GM23338 (cell line): ENCODE results near the gene SRPX. TPM values are rescaled to one million over a fixed set of nuclear protein-coding genes. Genes with fewer than 3 reads are reported as not detected.

Experiments used
- ATAC-seq: fragments of 200-7000 bp; cut with Tn5 transposase; 3 replicates; pipeline ENCODE4 v1.9.1; 2020
- DNase-seq: peaks from one replicate; pipeline ENCODE4 v3.0.0-alpha.2; 2015; ENCODE audit warnings: low spot score
- H2AFZ ChIP-seq: fragments of 200-600 bp; sonication (generic); 2 replicates; pipeline ENCODE4 v1.8.0; 2016; ENCODE audit warnings: antibody characterized with exemption, mild to moderate bottlenecking, moderate library complexity
- H3F3A ChIP-seq: fragments of 200-600 bp; sonication (generic); replicated peaks from 2 replicates; pipeline ENCODE4 v1.8.0; 2017; ENCODE audit warnings: antibody characterized with exemption, mixed run types, low read depth
- H3K27ac ChIP-seq: fragments of 200-600 bp; sonication (generic); 2 replicates; pipeline ENCODE4 v1.6.1; 2016; ENCODE audit warnings: low read depth
- H3K27me3 ChIP-seq: fragments of 200-600 bp; sonication (generic); 2 replicates; pipeline ENCODE4 v1.8.0; 2016; ENCODE audit warnings: mild to moderate bottlenecking, mixed run types, moderate library complexity; ENCODE audit not compliant: insufficient read depth
- H3K36me3 ChIP-seq: fragments of 200-600 bp; sonication (generic); 2 replicates; pipeline ENCODE4 v1.8.0; 2016; ENCODE audit warnings: mild to moderate bottlenecking; ENCODE audit not compliant: insufficient read depth
- H3K4me1 ChIP-seq: fragments of 200-600 bp; sonication (generic); 2 replicates; pipeline ENCODE4 v1.8.0; 2016; ENCODE audit warnings: mild to moderate bottlenecking, moderate library complexity; ENCODE audit not compliant: insufficient read depth
- H3K4me2 ChIP-seq: fragments of 200-600 bp; sonication (generic); 2 replicates; pipeline ENCODE4 v1.7.1; 2017; ENCODE audit warnings: mixed run types
- H3K4me3 ChIP-seq: fragments of 200-600 bp; sonication (generic); 2 replicates; pipeline ENCODE4 v1.6.1; 2016; ENCODE audit warnings: mixed run types
- H3K79me2 ChIP-seq: fragments of 200-600 bp; sonication (generic); replicated peaks from 2 replicates; pipeline ENCODE4 v1.8.0; 2017; ENCODE audit warnings: mild to moderate bottlenecking; ENCODE audit not compliant: insufficient read depth
- H3K9me2 ChIP-seq: fragments of 200-600 bp; sonication (generic); 2 replicates; pipeline ENCODE4 v1.8.0; 2017; ENCODE audit not compliant: insufficient read depth
- H4K20me1 ChIP-seq: fragments of 200-600 bp; sonication (generic); replicated peaks from 2 replicates; pipeline ENCODE4 v1.8.0; 2017; ENCODE audit warnings: mild to moderate bottlenecking; ENCODE audit not compliant: insufficient read depth
- H3K27ac Mint-ChIP-seq: 2 replicates; pipeline ENCODE4 v1.8.0; 2020; ENCODE audit warnings: inconsistent platforms, mild to moderate bottlenecking, moderate library complexity, mixed read lengths
- H3K27me3 Mint-ChIP-seq: 3 replicates; pipeline ENCODE4 v1.8.0; 2022; ENCODE audit warnings: low read depth, mild to moderate bottlenecking, moderate library complexity, mixed read lengths, inconsistent platforms; ENCODE audit not compliant: insufficient read depth, poor library complexity
- H3K36me3 Mint-ChIP-seq: 3 replicates; pipeline ENCODE4 v1.8.0; 2021; ENCODE audit warnings: low read depth, mild to moderate bottlenecking, inconsistent platforms, moderate library complexity, mixed read lengths
- H3K4me1 Mint-ChIP-seq: 3 replicates; pipeline ENCODE4 v1.8.0; 2020; ENCODE audit warnings: mild to moderate bottlenecking, inconsistent platforms, mixed read lengths
- H3K4me3 Mint-ChIP-seq: 3 replicates; pipeline ENCODE4 v1.8.0; 2021; ENCODE audit warnings: moderate library complexity, mild to moderate bottlenecking, inconsistent platforms, mixed read lengths
- H3K9me3 Mint-ChIP-seq: 3 replicates; pipeline ENCODE4 v1.8.0; 2020; ENCODE audit warnings: moderate library complexity, mild to moderate bottlenecking, inconsistent platforms, mixed read lengths
- CREB1 ChIP-seq: fragments of 250-450 bp; sonication (Bioruptor Pico); IDR thresholded peaks from 2 replicates; pipeline ENCODE4 v1.5.0; 2020; ENCODE audit warnings: low read depth, mild to moderate bottlenecking, moderate library complexity
- EZH2 ChIP-seq: fragments of 200-600 bp; sonication (generic); IDR thresholded peaks from one replicate; pipeline ENCODE4 v1.8.0; 2017; ENCODE audit warnings: antibody characterized with exemption, mild to moderate bottlenecking, low read depth; ENCODE audit not compliant: unreplicated experiment
- EZH2phosphoT487 ChIP-seq: fragments of 200-600 bp; sonication (generic); IDR thresholded peaks from one replicate; pipeline ENCODE4 v1.8.1; 2018; ENCODE audit warnings: antibody characterized with exemption; ENCODE audit not compliant: unreplicated experiment
- JUNB ChIP-seq: IDR thresholded peaks from one replicate; pipeline ENCODE4 v1.6.1; 2016; ENCODE audit warnings: antibody characterized with exemption; ENCODE audit not compliant: unreplicated experiment
- NANOG ChIP-seq: IDR thresholded peaks from 2 replicates; pipeline ENCODE4 v1.6.1; 2016; ENCODE audit warnings: antibody characterized with exemption, borderline replicate concordance
- POLR2AphosphoS5 ChIP-seq: IDR thresholded peaks from 2 replicates; pipeline ENCODE4 v1.6.1; 2016; ENCODE audit warnings: antibody characterized with exemption, low read depth
- STAT1 ChIP-seq: IDR thresholded peaks from one replicate; pipeline ENCODE4 v1.6.1; 2016; ENCODE audit warnings: antibody characterized with exemption; ENCODE audit not compliant: unreplicated experiment
- ZNF114 ChIP-seq: fragments of 250-450 bp; sonication (Bioruptor Pico); IDR thresholded peaks from 2 replicates; pipeline ENCODE4 v1.5.0; 2020; ENCODE audit warnings: mild to moderate bottlenecking, moderate library complexity
- ZNF331 ChIP-seq: fragments of 250-450 bp; sonication (Bioruptor Pico); IDR thresholded peaks from 2 replicates; pipeline ENCODE4 v1.5.0; 2020; ENCODE audit warnings: low read depth, mild to moderate bottlenecking, moderate library complexity
- polyA plus RNA-seq: library from polyadenylated mRNA; unstranded; fragments of >200 nt; fragmentation: Nextera tagmentation; extraction: Ambion mirVana; gene quantifications from 2 replicates; pipeline ENCODE4 v1.2.1, GENCODE V29; 2016
- total RNA-seq: library from RNA; depleted of rRNA; stranded (reverse); fragments of >200 nt; shearing (Covaris generic); gene quantifications from 2 replicates; pipeline ENCODE4 v1.2.3, GENCODE V29; 2014
- TF ChIP-seq, protein P1 (sequence below), 2 experiments: fragments of 200-600 bp in 1 of 2; sonication (generic) in 1 of 2; conservative IDR thresholded peaks; 2 replicates each; pipeline versions ENCODE4 v1.5.1 to v1.6.1; 2016 to 2017; ENCODE audit warnings: antibody characterized with exemption in 2 of 2, low read depth in 2 of 2, mild to moderate bottlenecking in 2 of 2, moderate library complexity in 1 of 2
- TF ChIP-seq, protein P2 (sequence below): IDR thresholded peaks from one replicate; pipeline ENCODE4 v1.6.1; 2018; ENCODE audit warnings: antibody characterized with exemption; ENCODE audit not compliant: unreplicated experiment
- TF ChIP-seq, protein P3 (sequence below): IDR thresholded peaks from 2 replicates; pipeline ENCODE4 v1.6.1; 2016; ENCODE audit warnings: antibody characterized with exemption

Gene SRPX
- total and polyA plus RNA-seq, 2 experiments from 2014 or later = 14.3 to 16.9 TPM

DNA sequence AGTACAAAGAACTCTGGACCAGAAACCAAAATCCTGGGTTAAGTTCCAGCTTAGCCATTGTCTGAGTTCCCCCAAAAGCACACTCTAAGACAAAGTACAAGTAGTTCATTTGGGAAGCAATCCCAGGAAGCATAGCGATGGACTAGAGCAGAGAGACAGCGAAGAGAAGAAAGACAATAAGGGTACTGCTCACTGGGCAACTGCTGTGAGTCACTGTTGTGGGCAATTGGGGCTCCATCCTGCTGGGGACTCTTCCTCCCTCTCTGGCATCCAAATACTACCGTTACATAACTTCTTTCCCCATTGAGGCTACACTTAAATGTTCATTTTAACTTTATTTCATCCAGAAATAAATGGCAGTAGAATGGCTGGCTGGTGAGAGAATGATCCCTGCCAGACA is 14.1 kb downstream of the SRPX start (continued):
- TF ChIP-seq ZNF114 = no peak
- TF ChIP-seq JUNB = no peak
- TF ChIP-seq, protein P1, sequence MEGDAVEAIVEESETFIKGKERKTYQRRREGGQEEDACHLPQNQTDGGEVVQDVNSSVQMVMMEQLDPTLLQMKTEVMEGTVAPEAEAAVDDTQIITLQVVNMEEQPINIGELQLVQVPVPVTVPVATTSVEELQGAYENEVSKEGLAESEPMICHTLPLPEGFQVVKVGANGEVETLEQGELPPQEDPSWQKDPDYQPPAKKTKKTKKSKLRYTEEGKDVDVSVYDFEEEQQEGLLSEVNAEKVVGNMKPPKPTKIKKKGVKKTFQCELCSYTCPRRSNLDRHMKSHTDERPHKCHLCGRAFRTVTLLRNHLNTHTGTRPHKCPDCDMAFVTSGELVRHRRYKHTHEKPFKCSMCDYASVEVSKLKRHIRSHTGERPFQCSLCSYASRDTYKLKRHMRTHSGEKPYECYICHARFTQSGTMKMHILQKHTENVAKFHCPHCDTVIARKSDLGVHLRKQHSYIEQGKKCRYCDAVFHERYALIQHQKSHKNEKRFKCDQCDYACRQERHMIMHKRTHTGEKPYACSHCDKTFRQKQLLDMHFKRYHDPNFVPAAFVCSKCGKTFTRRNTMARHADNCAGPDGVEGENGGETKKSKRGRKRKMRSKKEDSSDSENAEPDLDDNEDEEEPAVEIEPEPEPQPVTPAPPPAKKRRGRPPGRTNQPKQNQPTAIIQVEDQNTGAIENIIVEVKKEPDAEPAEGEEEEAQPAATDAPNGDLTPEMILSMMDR (conservative IDR thresholded peaks at IDR 0.05; ENCODE audit: low read depth in 2 of 2) = no peak

DNA sequence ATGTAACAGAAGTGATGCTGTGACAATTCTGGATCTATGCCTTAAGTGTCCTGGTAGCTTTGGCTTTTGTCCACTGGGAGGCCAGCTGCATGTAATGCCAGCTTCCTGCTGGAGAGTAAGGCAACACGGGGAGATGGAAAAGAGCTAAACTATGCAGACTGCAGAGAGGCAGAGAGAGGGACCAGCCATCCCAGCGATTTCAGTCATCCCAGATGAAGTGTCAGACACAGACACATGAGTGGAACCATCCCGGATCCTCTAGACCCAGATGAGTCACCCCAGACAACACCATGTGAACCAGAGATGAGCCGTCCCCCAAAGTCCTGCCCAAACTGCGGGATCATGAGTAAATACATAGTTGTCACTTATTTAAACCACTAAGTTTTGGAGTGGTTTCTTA is 14.6 kb downstream of the SRPX start:
- Histone ChIP-seq H2AFZ (no peak overlapping the region), H3K9me2 (no peaks in the 10 kb centered on the region), H3K79me2 (no peaks in the 10 kb centered on the region), H3K36me3 (no peaks in the 10 kb centered on the region), H3F3A (no peaks in the 10 kb centered on the region), H3K27me3 (no peaks in the 10 kb centered on the region), H3K4me1 (no peaks in the 10 kb centered on the region; the same call in 1 of the 2 replicates), H4K20me1 (no peaks in the 10 kb centered on the region), H3K27ac (no peak overlapping the region), H3K4me3 (no peak overlapping the region), H3K4me2 (no peak overlapping the region)
- H3K36me3 Mint-ChIP-seq = no peaks in the 10 kb centered on the region
- peaks cover 9% of the 10 kb centered on the region; the same call in 2 of the 3 replicates for H3K4me1 Mint-ChIP-seq
- no peaks in the 10 kb centered on the region for H3K27me3 Mint-ChIP-seq
- ATAC-seq (no peak), DNase-seq (no peak)
- H3K9me3 Mint-ChIP-seq = 0 out of 3 replicates have a peak, but pooled peaks cover 2% of the 10 kb centered on the region
- H3K27ac Mint-ChIP-seq = no peak overlapping the region
- no peak overlapping the region for H3K4me3 Mint-ChIP-seq
- no peak for TF ChIP-seq ZNF331 (CRISPR knock-in tag)
- TF ChIP-seq EZH2 = no peak
- TF ChIP-seq, protein P2, sequence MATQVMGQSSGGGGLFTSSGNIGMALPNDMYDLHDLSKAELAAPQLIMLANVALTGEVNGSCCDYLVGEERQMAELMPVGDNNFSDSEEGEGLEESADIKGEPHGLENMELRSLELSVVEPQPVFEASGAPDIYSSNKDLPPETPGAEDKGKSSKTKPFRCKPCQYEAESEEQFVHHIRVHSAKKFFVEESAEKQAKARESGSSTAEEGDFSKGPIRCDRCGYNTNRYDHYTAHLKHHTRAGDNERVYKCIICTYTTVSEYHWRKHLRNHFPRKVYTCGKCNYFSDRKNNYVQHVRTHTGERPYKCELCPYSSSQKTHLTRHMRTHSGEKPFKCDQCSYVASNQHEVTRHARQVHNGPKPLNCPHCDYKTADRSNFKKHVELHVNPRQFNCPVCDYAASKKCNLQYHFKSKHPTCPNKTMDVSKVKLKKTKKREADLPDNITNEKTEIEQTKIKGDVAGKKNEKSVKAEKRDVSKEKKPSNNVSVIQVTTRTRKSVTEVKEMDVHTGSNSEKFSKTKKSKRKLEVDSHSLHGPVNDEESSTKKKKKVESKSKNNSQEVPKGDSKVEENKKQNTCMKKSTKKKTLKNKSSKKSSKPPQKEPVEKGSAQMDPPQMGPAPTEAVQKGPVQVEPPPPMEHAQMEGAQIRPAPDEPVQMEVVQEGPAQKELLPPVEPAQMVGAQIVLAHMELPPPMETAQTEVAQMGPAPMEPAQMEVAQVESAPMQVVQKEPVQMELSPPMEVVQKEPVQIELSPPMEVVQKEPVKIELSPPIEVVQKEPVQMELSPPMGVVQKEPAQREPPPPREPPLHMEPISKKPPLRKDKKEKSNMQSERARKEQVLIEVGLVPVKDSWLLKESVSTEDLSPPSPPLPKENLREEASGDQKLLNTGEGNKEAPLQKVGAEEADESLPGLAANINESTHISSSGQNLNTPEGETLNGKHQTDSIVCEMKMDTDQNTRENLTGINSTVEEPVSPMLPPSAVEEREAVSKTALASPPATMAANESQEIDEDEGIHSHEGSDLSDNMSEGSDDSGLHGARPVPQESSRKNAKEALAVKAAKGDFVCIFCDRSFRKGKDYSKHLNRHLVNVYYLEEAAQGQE = no peak
- TF ChIP-seq STAT1 = no peak
- TF ChIP-seq, protein P3, sequence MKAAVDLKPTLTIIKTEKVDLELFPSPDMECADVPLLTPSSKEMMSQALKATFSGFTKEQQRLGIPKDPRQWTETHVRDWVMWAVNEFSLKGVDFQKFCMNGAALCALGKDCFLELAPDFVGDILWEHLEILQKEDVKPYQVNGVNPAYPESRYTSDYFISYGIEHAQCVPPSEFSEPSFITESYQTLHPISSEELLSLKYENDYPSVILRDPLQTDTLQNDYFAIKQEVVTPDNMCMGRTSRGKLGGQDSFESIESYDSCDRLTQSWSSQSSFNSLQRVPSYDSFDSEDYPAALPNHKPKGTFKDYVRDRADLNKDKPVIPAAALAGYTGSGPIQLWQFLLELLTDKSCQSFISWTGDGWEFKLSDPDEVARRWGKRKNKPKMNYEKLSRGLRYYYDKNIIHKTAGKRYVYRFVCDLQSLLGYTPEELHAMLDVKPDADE = no peak
- no peak for TF ChIP-seq POLR2AphosphoS5
- no peak for TF ChIP-seq JUNB
- no peak for TF ChIP-seq NANOG
- TF ChIP-seq, protein P1 (conservative IDR thresholded peaks at IDR 0.05; ENCODE audit: low read depth in 2 of 2) = no peak
- TF ChIP-seq CREB1 (CRISPR knock-in tag) = no peak
- TF ChIP-seq EZH2phosphoT487 = no peak
- no peak for TF ChIP-seq ZNF114
